HG03060 (cell line): ENCODE data around the gene TLCD3B.

ENCODE experiments used
- ATAC-seq: cut with Tn5 transposase; IDR thresholded peaks from one replicate; pipeline ENCODE4 v1.9.1; 2021; ENCODE audit warnings: low read depth, moderate number of reproducible peaks; ENCODE audit not compliant: unreplicated experiment

Gene TLCD3B

GRCh38 chr16:30006659-30007377 is 24.3 kb downstream of the TLCD3B start:
- ATAC-seq: no peak

DNA sequence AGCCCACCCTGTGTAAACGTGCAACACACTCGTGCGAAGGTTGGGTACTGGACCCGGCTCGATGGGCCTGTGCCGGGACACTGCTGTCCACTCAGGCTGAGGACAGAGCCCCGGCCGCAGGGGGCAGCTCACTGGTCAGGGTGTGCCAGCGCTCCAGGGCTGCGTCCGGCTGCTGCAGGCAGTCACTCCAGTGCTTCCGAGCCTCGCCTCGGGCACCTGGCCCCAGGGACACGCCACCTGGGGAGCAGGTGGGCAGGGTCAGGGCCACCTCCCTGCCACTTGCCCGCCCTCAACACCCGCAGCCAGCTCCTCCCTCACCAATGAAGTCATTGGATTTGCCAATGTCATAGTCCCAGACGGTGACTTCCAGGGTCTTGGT is 25.0 kb downstream of the TLCD3B start:
- ATAC-seq: no peak

GRCh38 chr16:30005341-30006094 is 25.6 kb downstream of the TLCD3B start:
- no peak for ATAC-seq

DNA sequence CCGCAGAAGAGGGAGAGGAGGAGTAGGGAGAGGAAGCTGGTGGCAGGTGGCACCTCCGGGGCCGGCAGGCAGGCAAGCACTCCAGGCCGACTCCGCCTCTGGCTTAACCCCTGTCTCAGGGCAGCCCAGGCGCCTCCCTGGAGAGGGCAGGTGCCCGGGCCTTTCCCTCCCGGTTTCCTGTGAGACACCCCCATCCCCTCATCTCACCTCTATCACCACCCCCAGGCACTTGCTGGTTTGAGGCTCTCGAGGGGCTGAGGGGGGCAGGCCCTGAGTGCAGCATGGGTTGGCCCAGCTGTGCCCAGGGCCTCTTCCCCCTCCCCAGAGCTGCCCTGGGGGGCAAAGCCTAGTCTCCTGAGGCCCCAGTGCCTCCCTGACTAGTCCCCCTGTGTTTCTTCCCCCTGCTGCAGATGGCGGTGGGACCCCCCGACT is 26.2 kb downstream of the TLCD3B start:
- ATAC-seq: no peak

DNA sequence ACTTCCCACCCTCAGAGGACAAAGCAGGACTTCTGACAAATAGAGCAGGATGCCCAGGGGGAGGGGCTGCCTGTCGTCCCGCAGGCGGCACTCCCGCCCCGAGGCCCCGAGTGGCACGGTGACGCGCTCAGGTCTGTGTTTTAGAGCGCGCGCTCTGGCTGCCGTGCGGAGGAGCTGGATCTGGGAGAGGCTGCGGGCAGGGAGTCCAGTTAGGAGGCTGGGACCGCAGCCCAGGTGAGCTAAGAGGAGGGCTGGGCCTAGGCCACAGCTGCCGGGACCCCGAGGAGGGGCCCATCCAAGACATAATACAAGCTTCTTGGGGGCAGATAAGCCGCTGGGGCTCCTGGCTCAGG is 26.7 kb downstream of the TLCD3B start:
- no peak for ATAC-seq

DNA sequence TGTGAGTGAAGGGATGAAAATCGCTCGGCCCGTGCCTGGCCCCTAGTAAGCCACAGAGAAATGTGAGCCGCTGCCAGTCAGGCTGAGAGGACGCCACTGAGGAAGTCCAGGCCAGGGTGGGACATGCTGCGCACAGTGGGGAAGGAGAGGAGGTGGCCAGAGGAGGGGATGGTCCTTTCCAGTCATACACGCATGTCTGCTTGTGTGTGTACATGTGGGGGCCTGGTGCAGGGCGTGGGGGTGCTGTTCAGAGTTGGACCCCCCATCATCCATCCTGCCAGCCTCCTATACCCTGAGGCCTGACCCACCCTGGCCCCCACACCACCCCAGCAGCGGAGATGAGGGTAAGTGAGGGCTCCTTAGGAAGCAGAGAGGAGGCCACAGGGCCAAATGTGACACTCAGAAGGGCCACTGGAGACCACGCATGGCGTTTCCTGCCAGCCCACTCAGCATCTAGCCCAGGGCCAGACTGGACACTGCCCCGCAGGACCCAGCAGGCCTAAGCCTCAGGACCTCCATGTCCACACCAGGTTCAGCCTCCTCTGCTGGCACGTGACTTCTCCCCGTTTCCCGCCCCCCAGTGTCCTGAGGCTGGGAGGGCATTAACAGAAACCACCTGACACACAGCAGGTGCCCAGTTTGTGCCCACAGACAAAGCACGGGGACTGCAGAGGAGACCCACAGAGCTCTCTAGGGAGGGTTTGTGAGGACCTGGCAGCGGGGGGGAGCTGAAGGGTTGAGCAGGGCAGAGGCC is 27.2 kb downstream of the TLCD3B start:
- no peak for ATAC-seq

- ATAC-seq: no peak
Measured at GRCh38 chr16:30002614-30003346, 28.3 kb downstream of the TLCD3B start.

GRCh38 chr16:30000735-30001631 is 30.1 kb downstream of the TLCD3B start:
- no peak for ATAC-seq

GRCh38 chr16:29999605-30000004 is 31.5 kb downstream of the TLCD3B start:
- no peak for ATAC-seq

DNA sequence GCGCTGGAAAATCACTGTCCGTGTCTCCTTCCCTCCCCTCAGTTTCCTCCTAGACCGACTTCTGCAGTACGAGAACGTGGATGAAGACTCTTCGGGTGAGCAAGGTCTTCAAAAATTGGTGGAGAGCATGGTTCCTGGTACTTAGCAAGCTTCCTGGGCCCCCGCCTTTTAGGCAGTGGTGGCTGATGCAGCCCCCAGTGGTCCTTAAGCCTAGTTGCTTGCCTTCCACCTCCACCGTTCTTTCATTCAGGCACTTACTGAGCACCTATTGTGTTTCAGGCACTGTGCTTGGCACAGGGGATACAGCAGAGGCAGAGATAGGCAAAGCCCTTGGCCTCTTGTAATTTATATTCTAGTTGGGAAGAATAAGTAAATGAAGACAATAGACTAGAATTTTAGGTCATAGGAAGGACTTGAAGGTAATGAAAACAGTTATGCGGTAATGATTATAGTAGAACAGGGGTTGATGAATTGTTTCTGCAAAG is 34.3 kb downstream of the TLCD3B start:
- ATAC-seq: no peak

DNA sequence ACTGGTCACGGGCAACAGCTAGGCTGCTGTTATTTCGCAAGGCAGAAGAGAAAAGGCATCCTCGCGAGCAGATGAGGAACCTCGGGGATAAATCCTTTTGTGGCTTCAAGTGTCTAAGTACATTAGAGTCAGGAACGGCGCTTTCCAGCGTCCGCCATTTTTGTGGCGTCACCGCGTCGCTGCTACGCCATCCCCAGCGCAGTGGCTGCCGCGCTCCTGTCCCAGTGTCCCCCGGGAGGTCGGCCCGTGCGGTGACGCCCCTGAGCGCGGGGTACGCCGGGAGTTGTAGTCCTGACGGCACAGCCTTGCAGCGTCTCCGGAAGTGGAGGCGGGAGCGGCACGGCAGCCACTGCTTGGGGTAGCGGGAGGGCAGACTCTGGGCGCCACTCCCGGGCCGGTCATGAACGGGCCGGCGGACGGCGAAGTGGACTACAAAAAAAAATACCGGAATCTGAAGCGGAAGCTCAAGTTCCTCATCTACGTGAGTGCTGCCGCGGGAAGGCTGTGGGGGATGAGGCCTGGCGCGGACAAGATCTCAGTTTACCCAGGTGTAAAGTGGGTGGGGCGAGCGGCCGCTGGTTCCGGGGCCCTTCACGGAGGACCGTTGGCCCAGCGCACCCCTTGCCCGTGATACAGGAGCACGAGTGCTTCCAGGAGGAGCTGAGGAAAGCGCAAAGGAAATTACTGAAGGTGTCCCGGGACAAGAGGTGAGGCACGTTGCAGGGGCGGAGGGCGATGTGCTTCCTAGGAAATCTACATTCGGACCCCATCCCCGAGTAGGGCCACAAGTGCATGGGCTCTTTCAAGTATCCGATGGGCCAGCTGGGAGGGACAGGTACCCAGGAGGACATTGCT is 34.9 kb downstream of the TLCD3B start, which contains the start of gene INO80E:
Gene INO80E (plus strand): TSS at position 331 of the 855 bp plus-strand sequence. CDS start 70 bp downstream, at position 401.
- peak; percentile 72 for ATAC-seq

- ATAC-seq: peak; percentile 19
Measured at GRCh38 chr16:29995324-29995910, 35.7 kb downstream of the TLCD3B start, which contains the start of gene HIRIP3. Gene HIRIP3 (minus strand): TSS chr16:29995617. CDS start chr16:29995605, 12 bp downstream.

DNA sequence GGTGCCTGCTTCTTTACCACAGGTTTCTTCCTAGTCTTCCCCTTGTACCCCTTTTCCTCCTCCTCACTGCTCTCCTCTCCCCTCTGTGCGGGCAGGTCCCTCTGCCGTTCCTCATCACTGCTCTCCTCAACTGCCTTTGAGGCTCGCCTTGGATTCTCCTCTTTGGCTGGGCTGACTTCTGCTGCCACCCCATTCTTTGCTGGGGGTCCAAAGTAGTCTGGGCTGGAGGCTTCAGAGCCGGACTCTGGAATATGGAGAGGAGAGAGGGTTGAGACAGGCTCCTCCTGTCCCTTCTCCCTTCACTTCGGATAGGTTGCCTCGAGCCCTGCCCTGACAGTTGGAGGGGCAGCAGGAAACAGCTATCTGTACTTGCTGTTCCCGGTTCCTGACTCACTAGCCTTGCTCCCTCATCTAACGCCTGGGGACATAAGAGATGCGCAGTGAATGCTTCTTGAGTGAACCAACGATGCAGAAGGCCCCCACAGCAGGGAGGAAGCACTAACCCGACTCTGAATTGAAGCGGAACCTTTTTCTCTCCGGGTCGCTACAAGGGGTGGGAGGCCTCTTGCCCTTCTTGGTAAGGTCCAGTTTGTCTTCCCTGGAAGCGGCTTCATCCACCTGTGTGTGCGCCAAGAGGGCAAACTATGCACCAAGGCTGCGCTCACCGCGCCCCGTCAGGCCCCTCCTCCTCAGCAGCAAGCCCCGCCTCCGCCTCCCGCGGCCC is 36.3 kb downstream of the TLCD3B start:
- ATAC-seq: no peak

GRCh38 chr16:29993903-29994599 is 37.0 kb downstream of the TLCD3B start:
- ATAC-seq: no peak

GRCh38 chr16:29993191-29993902 is 37.7 kb downstream of the TLCD3B start:
- ATAC-seq: no peak

DNA sequence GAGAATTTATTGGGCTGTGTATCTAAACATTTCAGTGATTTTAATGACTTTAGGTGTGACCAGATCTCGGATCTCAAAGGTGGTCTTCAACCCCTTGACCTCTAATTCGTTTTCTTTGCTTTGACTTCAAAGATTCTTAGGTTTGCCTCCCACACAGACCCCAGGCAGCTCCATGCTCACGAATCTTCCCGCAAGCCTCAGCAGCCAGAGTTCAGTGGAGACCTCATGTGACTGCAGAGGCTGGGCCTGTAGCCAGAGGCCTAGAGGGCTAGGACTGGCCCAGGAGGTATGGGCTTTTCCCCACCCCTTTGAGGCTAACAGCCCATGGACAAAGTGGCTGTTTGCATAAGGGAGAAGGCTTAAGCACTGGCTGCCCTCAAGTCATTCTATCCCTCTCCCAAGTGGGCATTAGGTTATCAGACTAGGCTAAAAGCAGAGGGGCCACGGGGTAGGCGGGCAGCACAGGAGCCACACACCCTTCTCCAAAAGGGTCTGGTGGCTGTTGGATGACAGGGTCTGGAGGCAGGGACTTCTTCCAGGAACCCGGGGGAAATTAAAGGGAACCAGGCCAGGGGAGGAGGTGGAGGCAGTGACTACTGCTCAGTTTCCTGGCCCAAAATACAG is 38.6 kb downstream of the TLCD3B start:
- ATAC-seq: no peak
